ENCODE data around the gene SCARF2.

SCARF2 gene

DNA sequence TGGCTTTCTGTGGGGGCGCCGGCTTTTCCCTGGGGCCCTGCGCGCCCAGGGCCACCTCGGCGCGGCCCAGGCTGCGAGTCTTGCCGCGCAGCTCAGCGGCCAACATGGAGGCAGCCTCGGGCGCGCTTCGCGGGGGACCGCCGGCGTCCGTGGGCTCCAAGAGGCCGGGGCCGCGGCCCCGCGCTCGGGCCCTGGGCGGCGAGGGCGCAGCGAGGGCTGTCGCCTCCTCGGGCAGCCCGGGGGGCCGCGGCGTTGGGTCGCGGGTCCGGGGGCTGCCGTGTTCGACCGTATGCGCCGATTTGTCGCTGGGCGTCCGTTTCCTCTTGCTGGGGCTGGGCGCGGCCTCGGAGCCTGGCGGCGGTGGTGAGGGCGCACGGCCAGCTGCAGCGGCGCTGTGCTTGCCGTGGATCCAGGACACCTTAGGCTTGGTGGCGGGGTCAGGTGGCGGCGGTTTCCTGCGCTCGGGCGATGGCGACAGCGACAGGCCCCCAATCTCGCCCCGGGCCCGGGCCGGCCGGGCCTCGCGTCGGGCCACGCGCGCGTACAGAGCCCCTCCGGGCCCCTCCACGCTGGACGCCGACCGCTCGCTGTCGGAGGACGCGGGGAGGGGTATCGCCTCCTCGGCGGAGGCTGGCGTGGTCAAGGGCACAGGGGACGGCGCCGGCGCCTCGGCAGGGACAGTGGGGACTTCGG lies 11.9 kb downstream of the SCARF2 start:
- no peaks in the 10 kb centered on the region for H3K36me3 ChIP-seq (ENCODE audit: insufficient read depth, low read length)
- TF ChIP-seq EZH2 (IDR thresholded peaks at IDR 0.05; ENCODE audit: borderline replicate concordance, low read length) = no peak
- H2AFZ ChIP-seq (ENCODE audit: low read length) = no peak overlapping the region
- H3K4me2 ChIP-seq (ENCODE audit: low read length) = no peak overlapping the region
- H3K79me2 ChIP-seq (ENCODE audit: insufficient read depth, low read length) = no peaks in the 10 kb centered on the region
- H3K4me1 ChIP-seq (ENCODE audit: insufficient read depth, low read length, severe bottlenecking) = peaks cover 3% of the 10 kb centered on the region
- H4K20me1 ChIP-seq (ENCODE audit: insufficient read depth, low read length) = no peaks in the 10 kb centered on the region
- no peaks in the 10 kb centered on the region for H3K9me2 ChIP-seq (ENCODE audit: low read depth, low read length)
- H3K9ac ChIP-seq (ENCODE audit: low read length) = no peak overlapping the region
- no peaks in the 10 kb centered on the region for H3F3A ChIP-seq (ENCODE audit: insufficient read depth, low read length)
- H3K9me3 ChIP-seq (ENCODE audit: low read length) = no peaks in the 10 kb centered on the region
- no peak overlapping the region for H3K4me3 ChIP-seq (ENCODE audit: low read depth, low read length, poor library complexity, severe bottlenecking)
- H3K27me3 ChIP-seq (ENCODE audit: insufficient read depth, low read length) = peaks cover 9% of the 10 kb centered on the region; the same call in 1 of the 2 replicates
- no peak overlapping the region for H3K27ac ChIP-seq (ENCODE audit: low read depth, low read length, poor library complexity, severe bottlenecking)

DNA sequence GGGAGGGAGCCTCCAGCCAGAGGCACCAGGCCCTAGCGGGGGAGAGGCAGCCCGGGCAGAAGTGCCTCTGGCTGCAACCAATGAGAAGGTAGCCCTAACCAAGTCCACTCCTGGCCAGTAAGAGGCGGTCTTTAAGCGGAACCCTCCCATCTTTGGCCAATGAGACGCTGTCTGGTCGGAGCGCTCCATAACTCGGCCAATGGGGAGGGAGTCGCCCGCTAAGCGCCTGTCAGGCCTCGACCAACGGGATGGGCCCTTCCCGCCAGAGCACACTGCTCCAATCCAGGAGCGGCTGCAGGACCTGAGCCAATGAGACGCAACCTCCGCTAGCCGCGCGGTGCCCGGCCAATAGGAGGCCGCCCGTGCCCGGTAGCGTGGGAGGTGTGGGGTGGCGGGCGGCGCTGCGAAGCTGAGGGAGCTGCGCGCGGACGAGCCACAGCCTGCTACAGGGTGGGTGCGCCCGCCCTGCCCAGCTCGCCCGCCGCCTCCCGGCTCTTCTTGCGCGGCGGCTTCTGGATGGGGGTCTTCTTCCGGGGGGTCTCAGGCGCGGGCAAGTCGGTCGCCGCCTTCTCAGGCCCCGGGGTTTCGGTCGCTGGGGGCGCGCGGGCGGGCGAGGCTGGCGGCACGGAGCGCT lies 12.6 kb downstream of the SCARF2 start:
- no peaks in the 10 kb centered on the region for H3K9me3 ChIP-seq (ENCODE audit: low read length)
- no peaks in the 10 kb centered on the region for H4K20me1 ChIP-seq (ENCODE audit: insufficient read depth, low read length)
- no peak overlapping the region for H2AFZ ChIP-seq (ENCODE audit: low read length)
- peaks cover 9% of the 10 kb centered on the region; the same call in 1 of the 2 replicates for H3K27me3 ChIP-seq (ENCODE audit: insufficient read depth, low read length)
- no peak overlapping the region for H3K4me3 ChIP-seq (ENCODE audit: low read depth, low read length, poor library complexity, severe bottlenecking)
- H3K36me3 ChIP-seq (ENCODE audit: insufficient read depth, low read length) = no peaks in the 10 kb centered on the region
- no peaks in the 10 kb centered on the region for H3F3A ChIP-seq (ENCODE audit: insufficient read depth, low read length)
- no peak overlapping the region for H3K27ac ChIP-seq (ENCODE audit: low read depth, low read length, poor library complexity, severe bottlenecking)
- H3K9me2 ChIP-seq (ENCODE audit: low read depth, low read length) = no peaks in the 10 kb centered on the region
- peaks cover 3% of the 10 kb centered on the region for H3K4me1 ChIP-seq (ENCODE audit: insufficient read depth, low read length, severe bottlenecking)
- H3K79me2 ChIP-seq (ENCODE audit: insufficient read depth, low read length) = no peaks in the 10 kb centered on the region
- H3K4me2 ChIP-seq (ENCODE audit: low read length) = no peak overlapping the region
- H3K9ac ChIP-seq (ENCODE audit: low read length) = no peak overlapping the region
- TF ChIP-seq, protein P1, sequence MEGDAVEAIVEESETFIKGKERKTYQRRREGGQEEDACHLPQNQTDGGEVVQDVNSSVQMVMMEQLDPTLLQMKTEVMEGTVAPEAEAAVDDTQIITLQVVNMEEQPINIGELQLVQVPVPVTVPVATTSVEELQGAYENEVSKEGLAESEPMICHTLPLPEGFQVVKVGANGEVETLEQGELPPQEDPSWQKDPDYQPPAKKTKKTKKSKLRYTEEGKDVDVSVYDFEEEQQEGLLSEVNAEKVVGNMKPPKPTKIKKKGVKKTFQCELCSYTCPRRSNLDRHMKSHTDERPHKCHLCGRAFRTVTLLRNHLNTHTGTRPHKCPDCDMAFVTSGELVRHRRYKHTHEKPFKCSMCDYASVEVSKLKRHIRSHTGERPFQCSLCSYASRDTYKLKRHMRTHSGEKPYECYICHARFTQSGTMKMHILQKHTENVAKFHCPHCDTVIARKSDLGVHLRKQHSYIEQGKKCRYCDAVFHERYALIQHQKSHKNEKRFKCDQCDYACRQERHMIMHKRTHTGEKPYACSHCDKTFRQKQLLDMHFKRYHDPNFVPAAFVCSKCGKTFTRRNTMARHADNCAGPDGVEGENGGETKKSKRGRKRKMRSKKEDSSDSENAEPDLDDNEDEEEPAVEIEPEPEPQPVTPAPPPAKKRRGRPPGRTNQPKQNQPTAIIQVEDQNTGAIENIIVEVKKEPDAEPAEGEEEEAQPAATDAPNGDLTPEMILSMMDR (IDR thresholded peaks at IDR 0.05; ENCODE audit: low read length) = no peak
- TF ChIP-seq EZH2 (IDR thresholded peaks at IDR 0.05; ENCODE audit: borderline replicate concordance, low read length) = no peak

DNA sequence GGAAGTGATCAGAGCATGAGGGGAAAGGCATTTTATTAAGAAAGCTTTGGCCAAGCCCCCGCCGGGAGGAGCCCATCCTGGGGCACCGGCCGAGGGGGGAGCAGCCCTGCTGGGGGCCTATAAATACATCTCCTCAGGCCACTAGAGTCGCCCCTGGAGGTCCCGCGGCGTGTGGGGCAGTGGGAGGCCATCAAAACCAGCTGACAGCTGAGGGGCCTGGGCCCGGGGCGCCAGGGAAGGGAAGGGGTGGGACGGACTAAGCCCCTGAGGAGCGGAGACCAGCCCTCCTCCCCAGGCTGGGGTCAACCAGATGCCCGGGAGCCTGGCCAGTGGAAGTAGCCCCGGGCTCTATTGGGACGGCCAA lies 13.1 kb downstream of the SCARF2 start:
- TF ChIP-seq, protein P1 (IDR thresholded peaks at IDR 0.05; ENCODE audit: low read length) = no peak
- TF ChIP-seq EZH2 (IDR thresholded peaks at IDR 0.05; ENCODE audit: borderline replicate concordance, low read length) = no peak
- Histone ChIP-seq H3K27me3 (ENCODE audit: insufficient read depth, low read length) (peaks cover 9% of the 10 kb centered on the region; the same call in 1 of the 2 replicates), H3K9me3 (ENCODE audit: low read length) (no peaks in the 10 kb centered on the region), H3K36me3 (ENCODE audit: insufficient read depth, low read length) (no peaks in the 10 kb centered on the region), H2AFZ (ENCODE audit: low read length) (no peak overlapping the region), H3F3A (ENCODE audit: insufficient read depth, low read length) (no peaks in the 10 kb centered on the region), H3K4me1 (ENCODE audit: insufficient read depth, low read length, severe bottlenecking) (peaks cover 3% of the 10 kb centered on the region), H3K27ac (ENCODE audit: low read depth, low read length, poor library complexity, severe bottlenecking) (no peak overlapping the region), H3K4me2 (ENCODE audit: low read length) (no peak overlapping the region), H3K9me2 (ENCODE audit: low read depth, low read length) (no peaks in the 10 kb centered on the region), H4K20me1 (ENCODE audit: insufficient read depth, low read length) (no peaks in the 10 kb centered on the region), H3K4me3 (ENCODE audit: low read depth, low read length, poor library complexity, severe bottlenecking) (no peak overlapping the region), H3K79me2 (ENCODE audit: insufficient read depth, low read length) (no peaks in the 10 kb centered on the region), H3K9ac (ENCODE audit: low read length) (no peak overlapping the region)
